ENCODE data around the gene IGFBP3.

IGFBP3 gene

GRCh38 chr7:45892407-45893035 is 28.6 kb downstream of the IGFBP3 start:
- Histone ChIP-seq H3K27me3 (ENCODE audit: control insufficient read depth, insufficient read depth, low read length) (peaks cover 37% of the 10 kb centered on the region), H3K27ac (ENCODE audit: low read depth, low read length) (no peak overlapping the region), H3K9me3 (ENCODE audit: control insufficient read depth, insufficient read depth, low read length) (no peaks in the 10 kb centered on the region), H3K9ac (ENCODE audit: low read depth, low read length) (no peak overlapping the region), H3K4me3 (ENCODE audit: low read depth, low read length) (no peak overlapping the region), H3K36me3 (ENCODE audit: control insufficient read depth, insufficient read depth, low read length) (no peaks in the 10 kb centered on the region), H3K4me1 (ENCODE audit: control insufficient read depth, insufficient read depth, low read length) (peaks cover 12% of the 10 kb centered on the region; the same call in 1 of the 2 replicates)

DNA sequence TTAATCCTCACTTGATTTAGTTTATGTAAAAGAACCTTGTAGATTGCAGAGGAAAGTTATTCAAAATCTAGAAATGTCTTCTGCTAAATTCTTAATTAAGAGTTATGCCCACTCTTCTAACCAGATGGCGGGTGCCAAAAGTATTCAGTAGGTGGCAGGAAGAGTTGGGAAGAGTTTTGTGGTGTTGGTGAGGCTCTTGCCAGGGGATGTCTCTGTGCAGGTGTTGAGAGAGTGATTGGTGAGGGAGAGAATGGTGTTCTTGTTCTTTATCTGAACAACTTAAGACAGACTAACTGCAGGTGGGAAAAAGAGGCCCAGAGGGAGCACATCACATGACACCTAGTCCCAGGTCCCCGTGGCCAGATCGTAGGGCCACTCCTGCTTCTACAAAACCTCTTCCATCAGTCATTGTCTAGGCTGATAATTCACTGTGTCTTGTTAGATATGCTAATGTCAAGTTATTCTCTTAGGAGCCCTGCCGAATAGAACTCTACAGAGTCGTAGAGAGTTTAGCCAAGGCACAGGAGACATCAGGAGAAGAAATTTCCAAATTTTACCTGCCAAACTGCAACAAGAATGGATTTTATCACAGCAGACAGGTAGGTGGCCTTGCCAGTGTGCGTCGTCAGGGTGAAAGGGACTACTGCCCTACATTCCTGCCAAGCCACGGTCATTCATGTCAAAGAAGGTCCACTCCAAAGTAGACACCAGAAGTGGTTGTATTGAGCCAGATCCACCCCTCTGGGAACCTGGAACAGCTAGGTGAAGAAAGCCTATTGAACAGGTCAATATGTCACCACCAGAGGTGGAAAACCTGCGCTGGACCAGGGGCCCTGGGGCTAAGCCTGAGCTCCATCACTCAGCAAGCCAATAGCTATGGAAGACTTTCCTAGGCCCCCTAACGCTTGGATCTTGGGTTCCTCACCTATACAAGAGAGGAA is 29.3 kb downstream of the IGFBP3 start:
- peaks cover 12% of the 10 kb centered on the region; the same call in 1 of the 2 replicates for H3K4me1 ChIP-seq (ENCODE audit: control insufficient read depth, insufficient read depth, low read length)
- H3K9me3 ChIP-seq (ENCODE audit: control insufficient read depth, insufficient read depth, low read length) = no peaks in the 10 kb centered on the region
- no peak overlapping the region for H3K4me3 ChIP-seq (ENCODE audit: low read depth, low read length)
- H3K27ac ChIP-seq (ENCODE audit: low read depth, low read length) = no peak overlapping the region
- peaks cover 45% of the 10 kb centered on the region for H3K27me3 ChIP-seq (ENCODE audit: control insufficient read depth, insufficient read depth, low read length)
- no peaks in the 10 kb centered on the region for H3K36me3 ChIP-seq (ENCODE audit: control insufficient read depth, insufficient read depth, low read length)
- no peak overlapping the region for H3K9ac ChIP-seq (ENCODE audit: low read depth, low read length)

GRCh38 chr7:45890902-45891461 is 30.1 kb downstream of the IGFBP3 start:
- H3K9me3 ChIP-seq (ENCODE audit: control insufficient read depth, insufficient read depth, low read length) = no peaks in the 10 kb centered on the region
- no peak overlapping the region for H3K27ac ChIP-seq (ENCODE audit: low read depth, low read length)
- H3K27me3 ChIP-seq (ENCODE audit: control insufficient read depth, insufficient read depth, low read length) = peaks cover 49% of the 10 kb centered on the region
- no peaks in the 10 kb centered on the region for H3K36me3 ChIP-seq (ENCODE audit: control insufficient read depth, insufficient read depth, low read length)
- H3K9ac ChIP-seq (ENCODE audit: low read depth, low read length) = no peak overlapping the region
- H3K4me3 ChIP-seq (ENCODE audit: low read depth, low read length) = no peak overlapping the region
- peaks cover 12% of the 10 kb centered on the region; the same call in 1 of the 2 replicates for H3K4me1 ChIP-seq (ENCODE audit: control insufficient read depth, insufficient read depth, low read length)

DNA sequence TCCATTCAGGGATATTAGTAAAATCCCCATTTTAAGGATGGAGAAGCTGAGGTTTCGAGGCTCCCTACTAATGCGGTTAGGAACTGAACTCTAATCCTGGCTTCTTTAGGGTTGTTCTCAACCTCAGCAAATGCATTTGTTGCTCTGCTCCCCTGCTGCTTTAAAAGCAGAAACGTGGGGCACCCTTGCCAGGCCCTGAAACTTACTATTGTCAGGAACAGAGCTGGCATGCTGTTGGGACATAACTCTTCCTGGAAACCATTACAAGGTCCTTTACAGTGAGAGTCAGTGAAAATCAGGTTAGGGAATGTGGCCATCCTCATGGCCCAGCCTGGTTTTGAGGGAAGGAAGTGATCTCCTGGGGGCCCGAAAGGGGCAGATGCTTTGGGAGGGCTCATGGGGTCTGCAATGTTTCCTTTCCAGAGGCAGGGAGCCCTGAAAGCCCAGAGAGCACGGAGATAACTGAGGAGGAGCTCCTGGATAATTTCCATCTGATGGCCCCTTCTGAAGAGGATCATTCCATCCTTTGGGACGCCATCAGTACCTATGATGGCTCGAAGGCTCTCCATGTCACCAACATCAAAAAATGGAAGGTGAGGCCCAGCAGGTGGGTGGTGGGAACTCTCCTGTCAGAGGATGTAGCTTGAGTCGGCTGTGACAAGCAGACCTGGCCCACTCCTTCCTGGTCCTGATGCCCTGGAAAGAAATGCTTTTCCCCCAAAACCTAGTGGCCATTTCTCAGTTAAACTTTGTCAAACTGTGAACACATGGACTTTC is 30.8 kb downstream of the IGFBP3 start:
- H3K36me3 ChIP-seq (ENCODE audit: control insufficient read depth, insufficient read depth, low read length) = no peaks in the 10 kb centered on the region
- no peak overlapping the region for H3K27ac ChIP-seq (ENCODE audit: low read depth, low read length)
- peaks cover 49% of the 10 kb centered on the region for H3K27me3 ChIP-seq (ENCODE audit: control insufficient read depth, insufficient read depth, low read length)
- no peak overlapping the region for H3K9ac ChIP-seq (ENCODE audit: low read depth, low read length)
- no peak overlapping the region for H3K4me3 ChIP-seq (ENCODE audit: low read depth, low read length)
- H3K4me1 ChIP-seq (ENCODE audit: control insufficient read depth, insufficient read depth, low read length) = peaks cover 12% of the 10 kb centered on the region; the same call in 1 of the 2 replicates
- no peaks in the 10 kb centered on the region for H3K9me3 ChIP-seq (ENCODE audit: control insufficient read depth, insufficient read depth, low read length)

GRCh38 chr7:45889367-45890067 is 31.6 kb downstream of the IGFBP3 start:
- no peaks in the 10 kb centered on the region for H3K36me3 ChIP-seq (ENCODE audit: control insufficient read depth, insufficient read depth, low read length)
- peak overlapping the region; percentile 57 for H3K4me3 ChIP-seq (ENCODE audit: low read depth, low read length)
- no peaks in the 10 kb centered on the region for H3K9me3 ChIP-seq (ENCODE audit: control insufficient read depth, insufficient read depth, low read length)
- H3K27me3 ChIP-seq (ENCODE audit: control insufficient read depth, insufficient read depth, low read length) = peaks cover 49% of the 10 kb centered on the region
- H3K9ac ChIP-seq (ENCODE audit: low read depth, low read length) = no peak overlapping the region
- no peak overlapping the region for H3K27ac ChIP-seq (ENCODE audit: low read depth, low read length)
- peaks cover 12% of the 10 kb centered on the region; the same call in 1 of the 2 replicates for H3K4me1 ChIP-seq (ENCODE audit: control insufficient read depth, insufficient read depth, low read length)

DNA sequence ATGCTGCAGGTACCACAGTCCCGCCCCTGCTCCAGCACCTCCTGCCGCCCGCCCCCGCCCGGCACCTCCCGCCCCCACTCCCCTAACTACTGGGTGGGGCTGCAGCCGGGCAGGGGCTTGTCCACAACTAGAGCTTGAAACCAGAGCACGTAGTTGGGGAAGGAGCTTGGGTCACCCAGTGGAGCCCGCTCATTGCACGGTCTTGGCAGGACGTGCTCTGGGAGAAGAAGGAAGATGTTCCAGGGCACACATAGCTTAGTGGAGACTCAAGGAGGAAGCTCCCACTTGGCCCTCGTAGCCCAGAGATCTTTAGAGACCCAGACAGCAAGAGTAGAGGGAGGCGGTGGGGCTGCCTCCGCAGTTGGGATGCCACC is 32.1 kb downstream of the IGFBP3 start:
- Histone ChIP-seq H3K36me3 (ENCODE audit: control insufficient read depth, insufficient read depth, low read length) (no peaks in the 10 kb centered on the region), H3K27me3 (ENCODE audit: control insufficient read depth, insufficient read depth, low read length) (peaks cover 49% of the 10 kb centered on the region), H3K27ac (ENCODE audit: low read depth, low read length) (no peak overlapping the region), H3K9ac (ENCODE audit: low read depth, low read length) (no peak overlapping the region), H3K9me3 (ENCODE audit: control insufficient read depth, insufficient read depth, low read length) (no peaks in the 10 kb centered on the region), H3K4me1 (ENCODE audit: control insufficient read depth, insufficient read depth, low read length) (peaks cover 12% of the 10 kb centered on the region; the same call in 1 of the 2 replicates), H3K4me3 (ENCODE audit: low read depth, low read length) (peak overlapping the region; percentile 57)

- no peaks in the 10 kb centered on the region for H3K36me3 ChIP-seq (ENCODE audit: control insufficient read depth, insufficient read depth, low read length)
- peaks cover 12% of the 10 kb centered on the region; the same call in 1 of the 2 replicates for H3K4me1 ChIP-seq (ENCODE audit: control insufficient read depth, insufficient read depth, low read length)
- H3K27ac ChIP-seq (ENCODE audit: low read depth, low read length) = no peak within 1 kb of the TSS
These were observed 32.7 kb downstream of the IGFBP3 start, which contains the start of gene IGFBP1 for GRCh38 chr7:45888185-45888992. Gene IGFBP1, plus strand, starts transcription at chr7:45888488. Its CDS starts 165 bp downstream, at chr7:45888653.

DNA sequence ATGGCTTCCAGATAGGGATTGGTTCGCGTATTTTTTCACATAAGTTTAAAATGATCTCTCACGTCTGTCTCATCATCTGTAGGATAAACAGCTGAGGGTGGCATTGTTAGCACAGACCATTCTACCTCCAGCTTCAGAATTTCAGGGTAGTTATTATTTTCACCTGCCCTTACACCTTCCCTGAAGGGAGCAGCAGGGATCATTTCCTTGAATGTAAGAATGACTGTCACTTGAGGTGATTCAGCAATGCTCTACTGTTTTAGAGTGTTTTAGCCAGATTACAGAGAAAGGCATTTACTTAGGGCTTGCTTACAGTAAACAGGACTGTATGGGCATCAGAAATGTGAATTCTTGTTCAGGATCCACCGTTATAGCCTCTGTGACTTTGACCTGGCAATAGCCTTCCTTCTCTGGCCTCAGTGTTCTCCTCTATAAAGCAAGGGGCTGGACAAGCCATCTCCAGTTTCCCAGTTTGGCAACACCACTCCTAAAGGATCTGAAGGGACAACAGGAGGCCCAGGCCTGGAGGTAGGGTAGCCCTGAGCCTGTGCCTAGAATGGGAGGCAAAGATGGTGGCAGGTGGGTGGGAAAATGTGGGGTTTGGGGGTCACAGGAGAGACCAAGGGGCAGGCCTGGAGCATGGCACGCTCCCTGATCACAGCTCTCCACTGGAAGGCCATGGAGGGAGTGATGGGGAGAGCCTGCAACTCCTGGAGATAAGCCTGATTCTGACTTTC is 34.0 kb downstream of the IGFBP3 start:
- no peak overlapping the region for H3K9ac ChIP-seq (ENCODE audit: low read depth, low read length)
- peaks cover 17% of the 10 kb centered on the region for H3K4me1 ChIP-seq (ENCODE audit: control insufficient read depth, insufficient read depth, low read length)
- H3K4me3 ChIP-seq (ENCODE audit: low read depth, low read length) = no peak overlapping the region
- no peak overlapping the region for H3K27ac ChIP-seq (ENCODE audit: low read depth, low read length)
- H3K9me3 ChIP-seq (ENCODE audit: control insufficient read depth, insufficient read depth, low read length) = no peaks in the 10 kb centered on the region
- H3K27me3 ChIP-seq (ENCODE audit: control insufficient read depth, insufficient read depth, low read length) = peaks cover 49% of the 10 kb centered on the region
- H3K36me3 ChIP-seq (ENCODE audit: control insufficient read depth, insufficient read depth, low read length) = no peaks in the 10 kb centered on the region

More at GRCh38 chr7:45888185-45888992, 32.7 kb downstream of the IGFBP3 start, which contains the start of gene IGFBP1:
- no peak within 1 kb of the TSS for H3K9ac ChIP-seq (ENCODE audit: low read depth, low read length)
- peak within 1 kb of the TSS; percentile 57 for H3K4me3 ChIP-seq (ENCODE audit: low read depth, low read length)
- H3K27me3 ChIP-seq (ENCODE audit: control insufficient read depth, insufficient read depth, low read length) = peaks cover 49% of the 10 kb centered on the region
- no peaks in the 10 kb centered on the region for H3K9me3 ChIP-seq (ENCODE audit: control insufficient read depth, insufficient read depth, low read length)

- Histone ChIP-seq H3K4me3 (ENCODE audit: low read depth, low read length) (no peak overlapping the region), H3K36me3 (ENCODE audit: control insufficient read depth, insufficient read depth, low read length) (no peaks in the 10 kb centered on the region), H3K27ac (ENCODE audit: low read depth, low read length) (no peak overlapping the region), H3K4me1 (ENCODE audit: control insufficient read depth, insufficient read depth, low read length) (peaks cover 17% of the 10 kb centered on the region), H3K9me3 (ENCODE audit: control insufficient read depth, insufficient read depth, low read length) (no peaks in the 10 kb centered on the region), H3K9ac (ENCODE audit: low read depth, low read length) (no peak overlapping the region), H3K27me3 (ENCODE audit: control insufficient read depth, insufficient read depth, low read length) (peaks cover 41% of the 10 kb centered on the region)
These were observed 35.7 kb downstream of the IGFBP3 start for GRCh38 chr7:45885264-45885882.

All from HUES48 (cell line).